Stimulated activated CD8-positive, alpha-beta memory T cell treated with anti-CD3 and anti-CD28 coated beads, Interleukin-15, amount 100 ng/mL, for 48 hours (primary cell): ENCODE data around the gene TMCO6.
"Not testable (repeated sequence)": the region's sequence is repeated elsewhere in the genome, so short reads cannot be mapped to it uniquely, and the experiment has no call there.

Experiments used
- DNase-seq, 2 donors: peaks; one replicate each; pipeline ENCODE4 v3.0.0-alpha.2; 2020; ENCODE audit warnings: low read depth in 2 of 2

Gene TMCO6

GRCh38 chr5:140630292-140631035 is 8.8 kb upstream of the TMCO6 start:
- no peak for DNase-seq

DNA sequence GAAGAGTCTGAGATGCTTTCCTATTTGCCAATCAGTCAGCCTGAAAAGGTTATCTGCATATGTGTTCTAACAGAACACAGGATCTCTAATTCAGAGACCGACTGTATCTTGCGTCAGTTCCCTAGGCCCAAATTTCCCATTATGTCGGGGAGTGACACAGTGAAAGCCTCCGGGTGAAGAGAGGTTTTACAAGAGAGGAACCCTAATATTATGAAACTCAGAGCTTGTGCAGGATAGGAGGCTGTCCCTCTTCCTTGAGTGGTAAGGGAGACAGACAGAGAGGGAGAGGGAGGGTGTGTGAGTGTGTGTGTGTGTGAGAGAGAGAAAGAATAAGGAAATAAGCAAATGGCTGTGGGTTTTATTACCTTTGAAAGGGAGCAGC is 8.2 kb upstream of the TMCO6 start:
- DNase-seq: no peak

DNA sequence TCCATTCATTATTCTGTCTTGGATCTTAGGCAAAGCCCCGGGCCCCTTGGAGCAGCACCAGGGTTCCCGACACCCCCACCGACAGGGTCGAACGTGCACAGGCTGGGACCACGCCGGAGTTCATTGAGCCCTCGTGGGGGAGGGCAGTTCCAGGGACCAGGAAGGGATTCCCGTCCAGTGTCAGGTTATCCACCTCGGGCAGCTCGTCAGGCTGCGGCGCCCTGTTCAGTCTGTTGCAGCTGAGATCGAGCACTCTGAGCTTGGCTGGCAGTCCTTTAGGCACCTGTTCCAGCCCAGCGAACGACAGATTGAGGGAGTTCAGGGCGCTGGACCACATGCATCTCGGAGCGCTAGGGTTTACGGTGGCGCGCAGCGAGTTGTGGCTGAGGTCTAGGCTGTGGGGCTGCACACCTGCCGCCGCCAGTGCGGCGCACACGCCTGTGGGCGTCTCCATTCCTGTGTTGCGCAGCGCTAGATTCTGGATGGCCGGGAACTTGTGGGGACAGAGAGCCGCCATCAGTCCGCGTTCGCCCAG is 7.4 kb upstream of the TMCO6 start:
- DNase-seq: no peak

- DNase-seq: peak; percentile 29 to 40
Measured at GRCh38 chr5:140632366-140633020, 6.8 kb upstream of the TMCO6 start.

- no peak for DNase-seq
Measured at GRCh38 chr5:140633021-140633471, 6.2 kb upstream of the TMCO6 start, which contains the start of gene CD14. Gene CD14, minus strand, starts transcription at chr5:140633175. Its CDS starts 104 bp downstream, at chr5:140633071.

DNA sequence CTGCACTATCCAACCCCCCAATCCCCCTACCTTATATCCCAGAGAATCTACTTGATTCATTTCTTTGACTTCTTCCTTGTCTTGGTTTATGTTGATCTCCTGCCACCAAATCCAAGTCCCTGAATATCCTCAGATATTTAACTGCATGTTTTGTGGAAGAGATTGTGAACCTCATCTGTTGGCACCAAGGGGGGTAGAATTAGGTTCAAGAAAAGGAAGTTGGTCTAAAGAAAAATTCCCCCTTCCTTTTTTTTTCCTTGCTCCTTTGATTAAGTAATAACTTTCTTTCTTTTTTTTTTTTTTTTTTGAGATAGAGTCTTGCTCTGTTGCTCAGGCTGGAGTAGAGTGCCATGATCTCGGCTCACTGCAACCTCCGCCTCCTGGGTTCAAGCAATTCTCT is 5.8 kb upstream of the TMCO6 start:
- no peak for DNase-seq

DNA sequence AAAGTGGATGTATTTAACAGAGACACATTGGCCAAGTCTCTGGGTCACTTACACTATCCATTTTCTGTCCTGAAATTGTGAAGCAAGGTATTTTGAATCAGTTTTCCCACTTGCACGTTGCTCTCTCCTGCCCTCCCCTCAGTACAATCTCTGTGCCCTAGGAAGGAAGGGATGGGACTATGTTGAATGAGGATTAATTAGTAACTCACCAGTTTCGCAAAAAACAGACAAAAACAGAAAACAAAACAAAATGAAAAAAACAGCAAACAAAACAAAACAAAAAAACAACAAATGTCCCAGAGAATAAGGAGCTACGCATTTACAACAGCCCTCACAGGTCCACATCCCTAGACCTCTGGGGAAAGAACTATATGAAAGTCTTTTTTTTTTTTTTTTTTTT is 5.1 kb upstream of the TMCO6 start:
- no peak for DNase-seq

DNA sequence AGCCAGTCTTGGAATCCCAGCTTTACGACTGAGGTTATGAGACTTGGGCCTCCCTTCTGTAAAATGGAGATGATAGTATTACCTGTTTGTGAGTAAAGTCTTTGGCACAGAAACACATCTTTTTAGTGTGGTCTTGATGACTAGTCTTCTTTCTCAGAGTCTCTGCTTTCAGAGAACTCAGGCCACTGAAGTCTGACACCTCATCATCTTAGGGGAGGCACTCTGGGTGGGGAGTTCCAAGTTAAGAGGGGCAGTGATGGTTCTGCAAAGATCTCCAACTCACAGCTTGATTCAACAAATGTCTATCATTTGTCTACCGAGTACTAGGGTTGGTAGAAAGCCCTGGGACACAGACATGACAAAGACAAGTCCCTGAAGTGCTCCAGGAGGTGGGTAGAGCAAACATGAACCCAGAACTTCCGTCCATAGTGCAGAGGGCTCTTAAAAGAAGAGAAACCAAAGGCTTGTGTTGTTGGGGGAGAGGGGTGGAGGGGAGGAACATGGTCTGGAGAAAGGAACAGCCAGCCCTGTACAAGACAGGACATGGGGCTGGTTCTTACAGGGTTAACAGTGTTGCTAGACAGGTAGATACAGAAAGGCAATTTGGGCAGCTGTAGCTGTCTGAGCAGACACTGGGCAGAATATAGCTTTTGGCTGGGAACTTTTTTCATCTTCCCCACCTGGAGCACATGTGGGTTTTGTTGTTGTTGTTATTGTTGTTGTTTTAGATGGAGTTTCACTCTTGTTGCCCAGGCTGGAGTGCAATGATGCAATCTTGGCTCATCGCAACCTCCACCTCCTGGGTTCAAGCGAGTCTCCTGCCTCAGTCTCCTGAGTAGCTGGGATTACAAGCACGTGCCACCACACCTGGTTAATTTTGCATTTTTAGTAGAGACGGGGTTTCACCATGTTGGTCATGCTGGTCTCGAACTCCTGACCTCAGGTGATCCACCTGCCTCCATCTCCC is 3.7 kb upstream of the TMCO6 start:
- no peak for DNase-seq

GRCh38 chr5:140637371-140638100 is 1.7 kb upstream of the TMCO6 start:
- no peak for DNase-seq

- not testable (repeated sequence) for DNase-seq
Measured at GRCh38 chr5:140638898-140639147, 428 bp upstream of the TMCO6 start.

DNA sequence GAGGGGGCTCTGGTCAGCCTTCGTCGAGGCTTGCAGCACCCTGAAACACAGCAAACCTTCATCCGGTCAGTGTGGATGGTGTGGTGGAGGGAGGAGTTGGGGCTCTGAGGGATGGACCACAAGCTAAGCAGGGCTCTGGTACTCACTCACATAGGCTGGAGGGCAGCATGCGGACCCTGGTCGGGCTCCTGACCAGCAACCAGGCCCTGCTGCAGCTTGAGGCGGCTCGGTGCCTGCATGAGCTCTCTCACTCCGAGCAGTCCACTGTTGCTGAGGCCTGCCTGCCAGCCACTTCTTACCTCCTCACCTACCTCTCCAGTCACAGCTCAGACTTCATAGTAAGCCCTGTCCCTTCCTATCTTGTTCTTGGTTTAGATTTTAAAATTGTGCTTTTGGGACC is 2.5 kb downstream of the TMCO6 start:
- DNase-seq: no peak

- DNase-seq: no peak
Measured at GRCh38 chr5:140642718-140643117, 3.5 kb downstream of the TMCO6 start.

- no peak for DNase-seq
Measured at GRCh38 chr5:140647042-140647419, 7.8 kb downstream of the TMCO6 start.

- no peak for DNase-seq
Measured at GRCh38 chr5:140658870-140659269, 19.6 kb downstream of the TMCO6 start.

- not testable (repeated sequence) for DNase-seq
Measured at GRCh38 chr5:140660371-140660770, 21.1 kb downstream of the TMCO6 start.

DNA sequence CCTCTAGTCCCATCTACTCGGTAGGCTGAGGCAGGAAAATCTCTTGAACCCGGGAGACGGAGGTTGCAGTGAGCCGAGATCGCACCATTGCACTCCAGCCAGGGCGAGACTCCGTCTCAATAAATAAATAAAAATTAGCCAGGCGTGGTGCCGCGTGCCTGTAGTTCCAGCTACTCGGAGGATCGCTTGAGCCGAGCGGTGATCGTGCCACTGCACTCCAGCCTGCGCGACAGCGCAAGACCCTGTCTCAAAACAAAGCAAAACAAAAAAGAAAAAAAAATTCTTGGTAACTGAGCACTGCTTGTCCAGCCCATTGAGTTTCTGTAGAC is 24.7 kb downstream of the TMCO6 start:
- DNase-seq: no peak

DNA sequence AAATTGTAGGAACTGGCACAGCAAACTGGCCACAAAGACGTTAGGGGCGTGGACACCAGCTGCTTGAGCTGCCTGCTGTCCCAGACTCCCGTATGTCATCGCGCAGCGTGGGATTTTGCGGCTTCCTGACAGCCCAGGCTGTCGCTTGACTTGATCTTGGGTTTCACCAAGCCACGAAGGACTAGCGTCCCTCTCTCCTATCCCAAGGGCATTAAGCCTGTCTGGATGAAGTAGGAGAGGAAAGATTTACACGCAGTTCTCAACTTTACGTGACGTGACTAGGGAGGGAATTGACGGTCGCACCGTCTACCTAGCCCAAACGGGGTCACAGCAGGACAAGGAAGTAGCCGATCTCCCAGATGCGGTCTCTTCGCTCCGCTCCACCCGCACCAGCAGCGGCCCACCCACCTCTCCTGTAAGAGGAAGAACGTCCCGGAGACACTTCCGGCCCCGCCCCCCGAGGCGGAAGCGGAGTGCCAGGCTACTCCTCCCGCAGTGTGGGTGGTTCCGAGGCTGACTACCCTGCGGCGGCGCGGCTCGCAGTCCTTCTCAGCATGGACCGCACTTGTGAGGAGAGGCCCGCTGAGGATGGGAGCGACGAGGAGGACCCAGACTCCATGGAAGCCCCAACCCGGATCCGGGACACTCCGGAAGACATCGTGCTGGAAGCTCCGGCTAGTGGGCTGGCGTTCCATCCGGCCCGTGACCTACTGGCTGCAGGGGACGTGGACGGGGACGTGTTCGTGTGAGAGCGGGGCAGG is 25.3 kb downstream of the TMCO6 start, which contains the start of gene WDR55:
WDR55 (plus strand) TSS at position 546 of the 761 bp plus-strand sequence; CDS start at position 555, 9 bp downstream.
- DNase-seq: peak; percentile 94 to 96

GRCh38 chr5:140671035-140671434 is 31.8 kb downstream of the TMCO6 start:
- not testable (repeated sequence) for DNase-seq

DNA sequence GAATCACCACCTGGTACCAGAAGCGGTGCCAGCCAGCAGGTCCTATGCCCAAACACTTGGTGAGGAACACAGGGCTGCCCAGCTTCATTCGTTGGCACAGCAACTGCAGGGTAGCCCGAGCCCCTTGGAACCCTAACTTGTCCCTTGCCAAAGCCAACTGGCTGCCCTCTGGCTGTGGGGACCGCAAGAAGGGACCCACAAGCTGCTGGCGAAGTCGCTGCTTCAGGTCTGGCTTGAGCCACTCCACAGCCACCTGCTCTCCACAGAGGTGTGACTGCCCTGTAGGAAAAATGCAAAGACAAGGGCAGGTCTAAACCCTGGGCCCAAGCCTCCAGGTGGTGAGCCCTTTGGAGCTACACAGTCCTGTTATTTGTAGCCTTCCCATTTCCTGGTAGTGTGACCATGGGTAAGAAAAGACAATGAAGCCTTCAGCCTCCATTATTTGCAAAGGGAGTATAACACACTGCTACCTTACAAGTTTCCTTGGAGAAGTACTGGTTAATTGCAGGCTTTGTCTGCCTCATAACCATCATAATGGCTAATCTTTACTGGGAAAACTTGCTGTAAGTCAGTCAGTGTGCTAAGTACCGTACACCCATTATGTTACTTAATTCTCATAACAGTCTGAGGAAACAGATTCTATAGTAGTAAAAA is 32.3 kb downstream of the TMCO6 start:
- no peak for DNase-seq
